Measurements from ENCODE around the gene SEC11A.

DNA sequence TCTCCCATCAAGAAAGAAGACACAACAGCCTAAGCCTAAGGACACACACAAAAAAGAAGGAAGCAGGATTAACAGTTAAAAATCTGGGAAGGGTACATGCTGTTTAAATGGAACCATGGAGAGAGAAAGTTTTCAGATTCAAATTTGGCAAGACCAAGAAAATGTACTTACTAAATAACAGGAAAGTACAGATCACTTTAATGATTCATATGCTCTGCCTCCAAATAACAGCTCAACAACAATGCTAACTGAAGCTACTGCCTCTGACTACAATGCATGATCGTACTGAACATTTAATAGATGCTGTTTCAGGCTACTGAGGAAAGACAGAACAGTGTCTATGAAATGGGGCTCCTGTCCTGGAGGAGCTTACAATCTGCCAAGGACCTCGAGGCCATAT is 49.6 kb downstream of the SEC11A start:
- no peak for TF ChIP-seq POLR2A (IDR thresholded peaks at IDR 0.05; ENCODE audit: low read depth, low read length)
- TF ChIP-seq POLR2AphosphoS5 (IDR thresholded peaks at IDR 0.05; ENCODE audit: low read depth, low read length): no peak
- TF ChIP-seq TAF1 (IDR thresholded peaks at IDR 0.05; ENCODE audit: borderline replicate concordance, low read depth, low read length): no peak
